Activated CD4-positive, alpha-beta T cell treated with anti-CD3 and anti-CD28 coated beads for 48 hours (primary cell): ENCODE results near the gene CCL15.
"Not testable (repeated sequence)": the region's sequence is repeated elsewhere in the genome, so short reads cannot be mapped to it uniquely, and the experiment has no call there.

Experiments
- DNase-seq: peaks from one replicate; pipeline ENCODE4 v3.0.0-alpha.2; 2020

Gene CCL15

GRCh38 chr17:36001110-36001771, at the start of gene CCL15:
Gene CCL15 (minus strand): TSS chr17:36001553. CDS start chr17:36001492, 61 bp downstream.
- DNase-seq: no peak

GRCh38 chr17:36049643-36050042, 48.3 kb upstream of the CCL15 start:
- DNase-seq: no peak

- no peak for DNase-seq
Measured at GRCh38 chr17:36048066-36048465, 46.7 kb upstream of the CCL15 start.

GRCh38 chr17:36036235-36036634, 34.9 kb upstream of the CCL15 start:
- DNase-seq: no peak

- DNase-seq: no peak
Measured at GRCh38 chr17:36034127-36034526, 32.8 kb upstream of the CCL15 start.

GRCh38 chr17:36030956-36031355, 29.6 kb upstream of the CCL15 start:
- no peak for DNase-seq

- DNase-seq: no peak
Measured at GRCh38 chr17:36027761-36028160, 26.4 kb upstream of the CCL15 start.

- no peak for DNase-seq
Measured at GRCh38 chr17:36024106-36024869, 22.9 kb upstream of the CCL15 start.

- DNase-seq: no peak
Measured at GRCh38 chr17:36019423-36019822, 18.1 kb upstream of the CCL15 start.

GRCh38 chr17:36017799-36018198, 16.4 kb upstream of the CCL15 start, which contains the start of gene CCL23:
Gene CCL23 (minus strand): TSS chr17:36017972. CDS start chr17:36017897, 75 bp downstream.
- DNase-seq: no peak

- DNase-seq: no peak
Measured at GRCh38 chr17:36016555-36016954, 15.2 kb upstream of the CCL15 start.

GRCh38 chr17:36015895-36016294, 14.5 kb upstream of the CCL15 start:
- DNase-seq: not testable (repeated sequence)

- no peak for DNase-seq
Measured at GRCh38 chr17:36014946-36015345, 13.6 kb upstream of the CCL15 start.

GRCh38 chr17:36011201-36011600, 9.8 kb upstream of the CCL15 start:
- no peak for DNase-seq

- peak; percentile 17 for DNase-seq
Measured at GRCh38 chr17:36008998-36009665, 7.8 kb upstream of the CCL15 start.

GRCh38 chr17:36004594-36005108, 3.3 kb upstream of the CCL15 start:
- no peak for DNase-seq

GRCh38 chr17:36002631-36003030, 1.3 kb upstream of the CCL15 start:
- no peak for DNase-seq

GRCh38 chr17:36001862-36002603, 680 bp upstream of the CCL15 start:
- DNase-seq: no peak

GRCh38 chr17:36000732-36001109, 632 bp downstream of the CCL15 start:
- no peak for DNase-seq

- no peak for DNase-seq
Measured at GRCh38 chr17:35998756-35999155, 2.6 kb downstream of the CCL15 start.

GRCh38 chr17:35998018-35998545, 3.3 kb downstream of the CCL15 start:
- no peak for DNase-seq

- DNase-seq: not testable (repeated sequence)
Measured at GRCh38 chr17:35995346-35995745, 6.0 kb downstream of the CCL15 start.

GRCh38 chr17:35991075-35991474, 10.3 kb downstream of the CCL15 start:
- DNase-seq: no peak
